Measurements from ENCODE around the gene TRAF3. TPM values are rescaled to one million over a fixed set of nuclear protein-coding genes. Genes with fewer than 3 reads are reported as not detected.

TRAF3 gene
- total RNA-seq, 1 donor from 2014 or later = 25.9 TPM

DNA sequence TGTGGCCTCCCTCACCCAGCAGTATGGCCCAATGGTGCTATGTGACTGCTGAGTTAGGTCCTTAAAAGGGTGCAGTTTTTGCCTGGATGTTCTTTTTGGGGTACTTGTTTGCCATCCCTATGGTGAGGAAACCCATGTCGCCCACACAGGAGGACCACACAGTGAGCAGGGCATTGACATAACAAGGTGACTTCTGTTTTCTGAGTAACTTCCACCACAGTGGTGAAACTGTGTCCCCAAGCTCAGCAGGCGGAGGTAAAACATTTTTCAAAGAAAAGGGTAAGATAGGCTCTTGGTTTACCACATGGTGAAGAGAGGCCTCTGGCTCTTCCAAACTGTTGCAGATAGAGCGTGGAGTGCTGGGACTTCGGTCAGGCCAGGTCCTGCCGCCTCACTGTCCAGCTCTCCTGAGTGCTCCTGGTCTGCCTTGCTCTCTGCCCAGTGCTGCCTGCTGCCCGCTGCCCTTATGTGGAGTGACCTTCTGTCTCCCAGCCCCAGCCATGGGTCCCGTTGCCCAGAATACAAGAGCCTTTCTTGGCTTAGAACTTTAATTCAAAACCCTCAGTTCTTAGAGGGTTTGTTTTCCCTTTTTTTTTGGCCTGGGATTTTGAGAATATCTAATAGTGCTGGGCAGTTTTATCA lies 54.0 kb downstream of the TRAF3 start:
- Histone ChIP-seq H3K27ac (ENCODE audit: low read depth, low read length) (no peak overlapping the region), H3K4me2 (ENCODE audit: low read length) (no peak overlapping the region), H3K36me3 (ENCODE audit: insufficient read depth, low read length) (no peaks in the 10 kb centered on the region), H3K27me3 (ENCODE audit: insufficient read depth, low read length) (no peaks in the 10 kb centered on the region), H2AFZ (ENCODE audit: low read depth, low read length) (no peak overlapping the region), H3K9me3 (ENCODE audit: insufficient read depth, low read depth, low read length) (no peaks in the 10 kb centered on the region), H3K4me3 (ENCODE audit: insufficient read depth, low read depth, low read length) (no peak overlapping the region), H4K20me1 (ENCODE audit: insufficient read depth, low read length) (peaks cover 64% of the 10 kb centered on the region), H3K4me1 (ENCODE audit: insufficient read depth, low read length) (no peaks in the 10 kb centered on the region), H3K79me2 (ENCODE audit: insufficient read depth, low read length) (peaks cover 49% of the 10 kb centered on the region), H3K9ac (ENCODE audit: low read length) (no peak overlapping the region)
- Mint-ChIP-seq H3K36me3 (ENCODE audit: low read depth, unreplicated experiment) (peaks cover 11% of the 10 kb centered on the region), H3K4me1 (ENCODE audit: low read depth, unreplicated experiment) (peaks cover 4% of the 10 kb centered on the region), H3K4me3 (ENCODE audit: unreplicated experiment) (no peak overlapping the region), H3K9me3 (ENCODE audit: unreplicated experiment) (no peaks in the 10 kb centered on the region), H3K27ac (ENCODE audit: unreplicated experiment) (no peak overlapping the region), H3K27me3 (ENCODE audit: low read depth, unreplicated experiment) (no peaks in the 10 kb centered on the region)
- TF ChIP-seq EZH2 (IDR thresholded peaks at IDR 0.05; ENCODE audit: insufficient read depth, low read length) = no peak
- TF ChIP-seq, protein P1, sequence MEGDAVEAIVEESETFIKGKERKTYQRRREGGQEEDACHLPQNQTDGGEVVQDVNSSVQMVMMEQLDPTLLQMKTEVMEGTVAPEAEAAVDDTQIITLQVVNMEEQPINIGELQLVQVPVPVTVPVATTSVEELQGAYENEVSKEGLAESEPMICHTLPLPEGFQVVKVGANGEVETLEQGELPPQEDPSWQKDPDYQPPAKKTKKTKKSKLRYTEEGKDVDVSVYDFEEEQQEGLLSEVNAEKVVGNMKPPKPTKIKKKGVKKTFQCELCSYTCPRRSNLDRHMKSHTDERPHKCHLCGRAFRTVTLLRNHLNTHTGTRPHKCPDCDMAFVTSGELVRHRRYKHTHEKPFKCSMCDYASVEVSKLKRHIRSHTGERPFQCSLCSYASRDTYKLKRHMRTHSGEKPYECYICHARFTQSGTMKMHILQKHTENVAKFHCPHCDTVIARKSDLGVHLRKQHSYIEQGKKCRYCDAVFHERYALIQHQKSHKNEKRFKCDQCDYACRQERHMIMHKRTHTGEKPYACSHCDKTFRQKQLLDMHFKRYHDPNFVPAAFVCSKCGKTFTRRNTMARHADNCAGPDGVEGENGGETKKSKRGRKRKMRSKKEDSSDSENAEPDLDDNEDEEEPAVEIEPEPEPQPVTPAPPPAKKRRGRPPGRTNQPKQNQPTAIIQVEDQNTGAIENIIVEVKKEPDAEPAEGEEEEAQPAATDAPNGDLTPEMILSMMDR (IDR thresholded peaks at IDR 0.05; ENCODE audit: insufficient read depth, low read depth, low read length) = no peak
- FAIRE-seq (no peak), DNase-seq (ENCODE audit: low read depth) (no peak)

DNA sequence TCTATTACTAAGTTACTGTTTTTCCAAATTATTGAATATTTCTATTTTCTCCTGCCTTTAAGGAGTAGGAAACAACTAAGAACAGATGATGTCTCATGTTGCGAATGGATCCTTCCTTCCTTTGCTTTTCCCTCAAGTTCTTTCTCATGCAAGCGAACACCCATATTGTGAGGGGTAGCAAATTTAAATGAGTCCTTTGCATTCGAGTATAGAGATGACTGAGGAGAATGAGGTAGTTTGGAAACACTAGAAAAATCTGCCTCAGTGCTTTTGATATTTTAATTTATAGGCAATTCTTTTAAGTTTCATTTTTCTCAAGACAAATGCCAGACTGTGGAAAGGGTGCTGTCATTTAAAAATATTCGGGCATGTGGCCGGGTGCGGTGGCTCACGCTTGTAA lies 56.1 kb downstream of the TRAF3 start:
- H3K4me3 ChIP-seq (ENCODE audit: insufficient read depth, low read depth, low read length) = no peak overlapping the region
- TF ChIP-seq EZH2 (IDR thresholded peaks at IDR 0.05; ENCODE audit: insufficient read depth, low read length) = no peak
- Mint-ChIP-seq H3K27me3 (ENCODE audit: low read depth, unreplicated experiment) (no peaks in the 10 kb centered on the region), H3K4me3 (ENCODE audit: unreplicated experiment) (no peak overlapping the region), H3K4me1 (ENCODE audit: low read depth, unreplicated experiment) (peaks cover 2% of the 10 kb centered on the region), H3K36me3 (ENCODE audit: low read depth, unreplicated experiment) (peaks cover 9% of the 10 kb centered on the region), H3K27ac (ENCODE audit: unreplicated experiment) (no peak overlapping the region), H3K9me3 (ENCODE audit: unreplicated experiment) (no peaks in the 10 kb centered on the region)
- H2AFZ ChIP-seq (ENCODE audit: low read depth, low read length) = no peak overlapping the region
- no peak for FAIRE-seq
- H3K36me3 ChIP-seq (ENCODE audit: insufficient read depth, low read length) = no peaks in the 10 kb centered on the region
- peaks cover 43% of the 10 kb centered on the region for H4K20me1 ChIP-seq (ENCODE audit: insufficient read depth, low read length)
- no peaks in the 10 kb centered on the region for H3K4me1 ChIP-seq (ENCODE audit: insufficient read depth, low read length)
- H3K9ac ChIP-seq (ENCODE audit: low read length) = no peak overlapping the region
- H3K9me3 ChIP-seq (ENCODE audit: insufficient read depth, low read depth, low read length) = no peaks in the 10 kb centered on the region
- no peak for DNase-seq (ENCODE audit: low read depth)
- H3K27ac ChIP-seq (ENCODE audit: low read depth, low read length) = no peak overlapping the region
- H3K79me2 ChIP-seq (ENCODE audit: insufficient read depth, low read length) = peaks cover 28% of the 10 kb centered on the region
- no peaks in the 10 kb centered on the region for H3K27me3 ChIP-seq (ENCODE audit: insufficient read depth, low read length)
- no peak overlapping the region for H3K4me2 ChIP-seq (ENCODE audit: low read length)

DNA sequence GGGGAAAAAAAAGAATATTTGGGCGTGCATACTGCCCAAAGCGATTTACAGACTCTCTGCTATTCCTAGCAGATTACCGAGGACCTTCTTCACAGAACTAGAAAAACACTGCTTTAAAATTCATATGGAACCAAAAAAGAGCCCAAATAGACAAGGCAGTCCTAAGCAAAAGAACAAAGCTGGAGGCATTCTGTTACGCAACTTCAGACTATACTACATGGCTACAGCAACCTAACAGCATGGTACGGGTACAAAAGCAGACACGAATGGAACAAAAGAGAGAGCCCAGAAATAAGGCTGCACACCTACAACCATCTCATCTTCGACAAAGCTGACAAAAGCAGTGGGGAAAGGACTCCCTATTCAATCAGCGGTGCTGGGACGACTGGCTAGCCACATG lies 56.7 kb downstream of the TRAF3 start:
- TF ChIP-seq, protein P1 (IDR thresholded peaks at IDR 0.05; ENCODE audit: insufficient read depth, low read depth, low read length) = no peak
- TF ChIP-seq EZH2 (IDR thresholded peaks at IDR 0.05; ENCODE audit: insufficient read depth, low read length) = no peak
- no peaks in the 10 kb centered on the region for H3K27me3 Mint-ChIP-seq (ENCODE audit: low read depth, unreplicated experiment)
- no peak for FAIRE-seq
- no peak for DNase-seq (ENCODE audit: low read depth)
- Histone ChIP-seq H4K20me1 (ENCODE audit: insufficient read depth, low read length) (peaks cover 37% of the 10 kb centered on the region), H3K4me1 (ENCODE audit: insufficient read depth, low read length) (no peaks in the 10 kb centered on the region), H2AFZ (ENCODE audit: low read depth, low read length) (no peak overlapping the region), H3K27me3 (ENCODE audit: insufficient read depth, low read length) (no peaks in the 10 kb centered on the region), H3K4me2 (ENCODE audit: low read length) (no peak overlapping the region), H3K9ac (ENCODE audit: low read length) (no peak overlapping the region), H3K9me3 (ENCODE audit: insufficient read depth, low read depth, low read length) (no peaks in the 10 kb centered on the region), H3K36me3 (ENCODE audit: insufficient read depth, low read length) (no peaks in the 10 kb centered on the region), H3K27ac (ENCODE audit: low read depth, low read length) (no peak overlapping the region), H3K4me3 (ENCODE audit: insufficient read depth, low read depth, low read length) (no peak overlapping the region), H3K79me2 (ENCODE audit: insufficient read depth, low read length) (peaks cover 22% of the 10 kb centered on the region)
- H3K4me1 Mint-ChIP-seq (ENCODE audit: low read depth, unreplicated experiment) = peaks cover 2% of the 10 kb centered on the region
- H3K9me3 Mint-ChIP-seq (ENCODE audit: unreplicated experiment) = no peaks in the 10 kb centered on the region
- H3K4me3 Mint-ChIP-seq (ENCODE audit: unreplicated experiment) = no peak overlapping the region
- no peak overlapping the region for H3K27ac Mint-ChIP-seq (ENCODE audit: unreplicated experiment)
- H3K36me3 Mint-ChIP-seq (ENCODE audit: low read depth, unreplicated experiment) = peaks cover 7% of the 10 kb centered on the region

All from astrocyte (in vitro differentiated cells and primary cell).